Peyer's patch (tissue), 4 donors: ENCODE results near the gene RAB7A.

Source experiments
- POLR2A ChIP-seq, 2 donors: fragments of 450-650 bp; IDR thresholded peaks; one replicate each; pipeline ENCODE4 v1.5.1; 2017; ENCODE audit warnings: antibody characterized with exemption in 2 of 2, mild to moderate bottlenecking in 2 of 2, moderate library complexity in 2 of 2
- TF ChIP-seq, protein P1 (sequence below), 6 experiments: fragments of 450-650 bp in 4 of 6; fragments of 200-600 bp in 2 of 6; sonication (generic) in 1 of 6; IDR thresholded peaks; one replicate each; pipeline ENCODE4 v1.5.1; 2017 to 2019; ENCODE audit warnings: antibody characterized with exemption in 6 of 6, mild to moderate bottlenecking in 3 of 6, moderate library complexity in 1 of 6

DNA sequence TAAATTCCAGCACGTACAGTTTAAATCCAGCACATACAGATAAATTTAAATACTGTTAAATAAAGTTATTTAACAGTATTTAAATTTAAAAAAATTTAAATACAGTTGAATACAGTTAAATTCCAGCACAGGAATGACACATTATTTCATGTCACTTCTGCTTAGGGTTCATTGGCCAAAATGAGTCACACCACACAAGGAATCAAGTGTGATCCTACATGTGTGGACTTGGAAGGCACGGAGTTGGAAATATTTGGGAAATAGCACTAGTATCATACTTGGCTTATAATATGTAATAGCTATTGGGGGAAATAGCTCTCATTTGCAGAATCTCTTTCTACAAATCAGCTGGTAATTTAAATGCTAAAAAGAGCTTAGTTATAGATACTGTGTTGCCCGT is 10.6 kb downstream of the RAB7A start:
- TF ChIP-seq, protein P1, sequence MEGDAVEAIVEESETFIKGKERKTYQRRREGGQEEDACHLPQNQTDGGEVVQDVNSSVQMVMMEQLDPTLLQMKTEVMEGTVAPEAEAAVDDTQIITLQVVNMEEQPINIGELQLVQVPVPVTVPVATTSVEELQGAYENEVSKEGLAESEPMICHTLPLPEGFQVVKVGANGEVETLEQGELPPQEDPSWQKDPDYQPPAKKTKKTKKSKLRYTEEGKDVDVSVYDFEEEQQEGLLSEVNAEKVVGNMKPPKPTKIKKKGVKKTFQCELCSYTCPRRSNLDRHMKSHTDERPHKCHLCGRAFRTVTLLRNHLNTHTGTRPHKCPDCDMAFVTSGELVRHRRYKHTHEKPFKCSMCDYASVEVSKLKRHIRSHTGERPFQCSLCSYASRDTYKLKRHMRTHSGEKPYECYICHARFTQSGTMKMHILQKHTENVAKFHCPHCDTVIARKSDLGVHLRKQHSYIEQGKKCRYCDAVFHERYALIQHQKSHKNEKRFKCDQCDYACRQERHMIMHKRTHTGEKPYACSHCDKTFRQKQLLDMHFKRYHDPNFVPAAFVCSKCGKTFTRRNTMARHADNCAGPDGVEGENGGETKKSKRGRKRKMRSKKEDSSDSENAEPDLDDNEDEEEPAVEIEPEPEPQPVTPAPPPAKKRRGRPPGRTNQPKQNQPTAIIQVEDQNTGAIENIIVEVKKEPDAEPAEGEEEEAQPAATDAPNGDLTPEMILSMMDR (IDR thresholded peaks at IDR 0.05) = no peak
- no peak for TF ChIP-seq POLR2A (IDR thresholded peaks at IDR 0.05)
